Measurements from ENCODE around the gene PIP5K1B. TPM values are rescaled to one million over a fixed set of nuclear protein-coding genes. Genes with fewer than 3 reads are reported as not detected.

The PIP5K1B gene
- total RNA-seq, 1 experiment from 2014 or later, result 5.2 TPM

- ChIA-PET CTCF (no interaction called here), POLR2A (no interaction called here)
- H3K27ac Mint-ChIP-seq, result no peak overlapping the region
- H3K36me3 Mint-ChIP-seq, result no peaks in the 10 kb centered on the region
- no peak overlapping the region for H3K4me3 Mint-ChIP-seq
- H3K27me3 Mint-ChIP-seq (ENCODE audit: low read depth), result no peaks in the 10 kb centered on the region
- H3K4me1 Mint-ChIP-seq, result peaks cover 13% of the 10 kb centered on the region
- TF ChIP-seq NFE2L1 (CRISPR knock-in tag; IDR thresholded peaks at IDR 0.05) (no peak), ZNF423 (CRISPR knock-in tag; IDR thresholded peaks at IDR 0.05) (no peak), CREB1 (CRISPR knock-in tag; IDR thresholded peaks at IDR 0.05) (no peak), ZMAT4 (CRISPR knock-in tag; IDR thresholded peaks at IDR 0.05) (no peak), SOX15 (CRISPR knock-in tag; IDR thresholded peaks at IDR 0.05) (no peak), ATF1 (CRISPR knock-in tag; IDR thresholded peaks at IDR 0.05) (no peak), MAX (CRISPR knock-in tag; IDR thresholded peaks at IDR 0.05) (no peak), JAZF1 (CRISPR knock-in tag; IDR thresholded peaks at IDR 0.05) (no peak), SMAD4 (CRISPR knock-in tag; IDR thresholded peaks at IDR 0.05) (no peak)
- TF ChIP-seq, protein P1, sequence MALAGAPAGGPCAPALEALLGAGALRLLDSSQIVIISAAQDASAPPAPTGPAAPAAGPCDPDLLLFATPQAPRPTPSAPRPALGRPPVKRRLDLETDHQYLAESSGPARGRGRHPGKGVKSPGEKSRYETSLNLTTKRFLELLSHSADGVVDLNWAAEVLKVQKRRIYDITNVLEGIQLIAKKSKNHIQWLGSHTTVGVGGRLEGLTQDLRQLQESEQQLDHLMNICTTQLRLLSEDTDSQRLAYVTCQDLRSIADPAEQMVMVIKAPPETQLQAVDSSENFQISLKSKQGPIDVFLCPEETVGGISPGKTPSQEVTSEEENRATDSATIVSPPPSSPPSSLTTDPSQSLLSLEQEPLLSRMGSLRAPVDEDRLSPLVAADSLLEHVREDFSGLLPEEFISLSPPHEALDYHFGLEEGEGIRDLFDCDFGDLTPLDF (CRISPR knock-in tag; IDR thresholded peaks at IDR 0.05), result no peak
- TF ChIP-seq, protein P2, sequence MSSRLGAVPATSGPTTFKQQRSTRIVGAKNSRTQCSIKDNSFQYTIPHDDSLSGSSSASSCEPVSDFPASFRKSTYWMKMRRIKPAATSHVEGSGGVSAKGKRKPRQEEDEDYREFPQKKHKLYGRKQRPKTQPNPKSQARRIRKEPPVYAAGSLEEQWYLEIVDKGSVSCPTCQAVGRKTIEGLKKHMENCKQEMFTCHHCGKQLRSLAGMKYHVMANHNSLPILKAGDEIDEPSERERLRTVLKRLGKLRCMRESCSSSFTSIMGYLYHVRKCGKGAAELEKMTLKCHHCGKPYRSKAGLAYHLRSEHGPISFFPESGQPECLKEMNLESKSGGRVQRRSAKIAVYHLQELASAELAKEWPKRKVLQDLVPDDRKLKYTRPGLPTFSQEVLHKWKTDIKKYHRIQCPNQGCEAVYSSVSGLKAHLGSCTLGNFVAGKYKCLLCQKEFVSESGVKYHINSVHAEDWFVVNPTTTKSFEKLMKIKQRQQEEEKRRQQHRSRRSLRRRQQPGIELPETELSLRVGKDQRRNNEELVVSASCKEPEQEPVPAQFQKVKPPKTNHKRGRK (CRISPR knock-in tag; IDR thresholded peaks at IDR 0.05; ENCODE audit: borderline replicate concordance), result no peak
- TF ChIP-seq, protein P3, sequence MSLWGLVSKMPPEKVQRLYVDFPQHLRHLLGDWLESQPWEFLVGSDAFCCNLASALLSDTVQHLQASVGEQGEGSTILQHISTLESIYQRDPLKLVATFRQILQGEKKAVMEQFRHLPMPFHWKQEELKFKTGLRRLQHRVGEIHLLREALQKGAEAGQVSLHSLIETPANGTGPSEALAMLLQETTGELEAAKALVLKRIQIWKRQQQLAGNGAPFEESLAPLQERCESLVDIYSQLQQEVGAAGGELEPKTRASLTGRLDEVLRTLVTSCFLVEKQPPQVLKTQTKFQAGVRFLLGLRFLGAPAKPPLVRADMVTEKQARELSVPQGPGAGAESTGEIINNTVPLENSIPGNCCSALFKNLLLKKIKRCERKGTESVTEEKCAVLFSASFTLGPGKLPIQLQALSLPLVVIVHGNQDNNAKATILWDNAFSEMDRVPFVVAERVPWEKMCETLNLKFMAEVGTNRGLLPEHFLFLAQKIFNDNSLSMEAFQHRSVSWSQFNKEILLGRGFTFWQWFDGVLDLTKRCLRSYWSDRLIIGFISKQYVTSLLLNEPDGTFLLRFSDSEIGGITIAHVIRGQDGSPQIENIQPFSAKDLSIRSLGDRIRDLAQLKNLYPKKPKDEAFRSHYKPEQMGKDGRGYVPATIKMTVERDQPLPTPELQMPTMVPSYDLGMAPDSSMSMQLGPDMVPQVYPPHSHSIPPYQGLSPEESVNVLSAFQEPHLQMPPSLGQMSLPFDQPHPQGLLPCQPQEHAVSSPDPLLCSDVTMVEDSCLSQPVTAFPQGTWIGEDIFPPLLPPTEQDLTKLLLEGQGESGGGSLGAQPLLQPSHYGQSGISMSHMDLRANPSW (CRISPR knock-in tag; conservative IDR thresholded peaks at IDR 0.05; ENCODE audit: low read depth), result no peak
- H3K9me3 Mint-ChIP-seq, result no peaks in the 10 kb centered on the region
- ATAC-seq, result no peak
- no peak for DNase-seq (ENCODE audit: low spot score)
Observed at GRCh38 chr9:68715181-68715456, 10.1 kb downstream of the PIP5K1B start.

- Mint-ChIP-seq H3K9me3 (no peaks in the 10 kb centered on the region), H3K27me3 (ENCODE audit: low read depth) (no peaks in the 10 kb centered on the region), H3K4me1 (peaks cover 6% of the 10 kb centered on the region), H3K4me3 (no peak overlapping the region), H3K27ac (no peak overlapping the region), H3K36me3 (no peaks in the 10 kb centered on the region)
- ChIA-PET POLR2A (no interaction called here), CTCF (interaction anchor here (0.6 kb wide), 1 partner anchor 208 kb away, joined by 3 read pairs; no protein-coding TSS in a partner anchor)
- ATAC-seq, result no peak
- no peak for DNase-seq (ENCODE audit: low spot score)
- TF ChIP-seq, protein P4, sequence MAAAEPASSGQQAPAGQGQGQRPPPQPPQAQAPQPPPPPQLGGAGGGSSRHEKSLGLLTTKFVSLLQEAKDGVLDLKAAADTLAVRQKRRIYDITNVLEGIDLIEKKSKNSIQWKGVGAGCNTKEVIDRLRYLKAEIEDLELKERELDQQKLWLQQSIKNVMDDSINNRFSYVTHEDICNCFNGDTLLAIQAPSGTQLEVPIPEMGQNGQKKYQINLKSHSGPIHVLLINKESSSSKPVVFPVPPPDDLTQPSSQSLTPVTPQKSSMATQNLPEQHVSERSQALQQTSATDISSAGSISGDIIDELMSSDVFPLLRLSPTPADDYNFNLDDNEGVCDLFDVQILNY (CRISPR knock-in tag; IDR thresholded peaks at IDR 0.05), result no peak
- TF ChIP-seq CTCF (IDR thresholded peaks at IDR 0.05) (no peak), FOXP1 (CRISPR knock-in tag; IDR thresholded peaks at IDR 0.05; ENCODE audit: borderline replicate concordance) (no peak), CREB1 (CRISPR knock-in tag; IDR thresholded peaks at IDR 0.05) (no peak), IRF1 (CRISPR knock-in tag; IDR thresholded peaks at IDR 0.05) (no peak), PRDM15 (CRISPR knock-in tag; IDR thresholded peaks at IDR 0.05) (no peak)
- TF ChIP-seq, protein P5, sequence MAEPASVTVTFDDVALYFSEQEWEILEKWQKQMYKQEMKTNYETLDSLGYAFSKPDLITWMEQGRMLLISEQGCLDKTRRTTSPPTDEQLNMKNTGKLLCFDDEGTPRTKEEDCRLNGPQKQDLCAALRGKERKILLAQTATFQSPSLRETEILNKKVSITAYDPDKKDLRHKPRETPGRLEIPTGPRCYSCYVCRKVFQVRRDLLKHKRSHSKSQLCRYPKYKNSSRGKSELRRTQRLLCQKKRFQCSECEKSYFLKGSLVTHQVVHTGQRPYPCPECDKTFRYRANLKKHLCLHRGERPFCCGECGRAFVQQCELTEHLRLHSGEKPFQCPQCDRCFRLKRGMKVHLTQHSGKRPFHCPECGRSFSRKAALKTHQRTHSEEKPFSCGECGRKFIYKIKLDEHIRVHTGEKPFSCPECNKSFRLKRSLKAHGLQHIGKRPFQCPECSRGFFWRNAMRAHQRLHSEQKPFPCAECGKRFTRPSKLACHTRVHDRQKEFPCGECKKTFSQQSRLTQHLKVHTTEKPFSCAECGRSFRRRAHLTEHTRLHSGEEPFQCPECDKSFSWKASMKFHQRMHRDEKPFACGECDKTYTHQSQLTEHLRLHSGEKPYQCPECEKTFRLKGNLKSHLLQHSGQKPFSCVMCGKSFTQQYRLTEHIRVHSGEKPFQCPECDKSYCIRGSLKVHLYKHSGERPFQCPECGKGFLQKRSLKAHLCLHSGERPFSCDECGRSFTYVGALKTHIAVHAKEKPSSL (CRISPR knock-in tag; conservative IDR thresholded peaks at IDR 0.05), result no peak
Observed at GRCh38 chr9:68717552-68718443, 12.8 kb downstream of the PIP5K1B start.

Data from WTC11 (cell line).